Endothelial cell of umbilical vein (primary cell): ENCODE measurements around the gene C16orf86.

Source experiments
- EZH2 ChIP-seq: IDR thresholded peaks from 2 replicates; pipeline ENCODE4 v1.6.1; 2012; ENCODE audit warnings: borderline replicate concordance, low read depth, mild to moderate bottlenecking, moderate library complexity, low read length, inconsistent platforms; ENCODE audit not compliant: severe bottlenecking
- POLR2A ChIP-seq: IDR thresholded peaks from 2 replicates; pipeline ENCODE4 v1.6.1; 2012; ENCODE audit warnings: low read depth, mild to moderate bottlenecking, control low read depth, low read length
- TF ChIP-seq, protein P1 (sequence below), 2 donors: IDR thresholded peaks; 1 replicate in 1 of 2; 2 replicates in 1 of 2; pipeline ENCODE4 v1.5.1; 2011; ENCODE audit warnings: low read length in 2 of 2, mild to moderate bottlenecking in 2 of 2, moderate library complexity in 2 of 2, control low read depth in 1 of 2, inconsistent platforms in 1 of 2, low read depth in 1 of 2; ENCODE audit not compliant: insufficient read depth in 1 of 2; ENCODE audit errors: extremely low read depth in 1 of 2

- TF ChIP-seq, protein P1, sequence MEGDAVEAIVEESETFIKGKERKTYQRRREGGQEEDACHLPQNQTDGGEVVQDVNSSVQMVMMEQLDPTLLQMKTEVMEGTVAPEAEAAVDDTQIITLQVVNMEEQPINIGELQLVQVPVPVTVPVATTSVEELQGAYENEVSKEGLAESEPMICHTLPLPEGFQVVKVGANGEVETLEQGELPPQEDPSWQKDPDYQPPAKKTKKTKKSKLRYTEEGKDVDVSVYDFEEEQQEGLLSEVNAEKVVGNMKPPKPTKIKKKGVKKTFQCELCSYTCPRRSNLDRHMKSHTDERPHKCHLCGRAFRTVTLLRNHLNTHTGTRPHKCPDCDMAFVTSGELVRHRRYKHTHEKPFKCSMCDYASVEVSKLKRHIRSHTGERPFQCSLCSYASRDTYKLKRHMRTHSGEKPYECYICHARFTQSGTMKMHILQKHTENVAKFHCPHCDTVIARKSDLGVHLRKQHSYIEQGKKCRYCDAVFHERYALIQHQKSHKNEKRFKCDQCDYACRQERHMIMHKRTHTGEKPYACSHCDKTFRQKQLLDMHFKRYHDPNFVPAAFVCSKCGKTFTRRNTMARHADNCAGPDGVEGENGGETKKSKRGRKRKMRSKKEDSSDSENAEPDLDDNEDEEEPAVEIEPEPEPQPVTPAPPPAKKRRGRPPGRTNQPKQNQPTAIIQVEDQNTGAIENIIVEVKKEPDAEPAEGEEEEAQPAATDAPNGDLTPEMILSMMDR (IDR thresholded peaks at IDR 0.05; ENCODE audit: extremely low read depth in 1 of 2, insufficient read depth in 1 of 2, low read depth in 1 of 2, low read length in 2 of 2), result peak; percentile 85 to 98
- TF ChIP-seq EZH2, result no peak
- no peak for TF ChIP-seq POLR2A
These were observed 1.3 kb downstream of the C16orf86 start for GRCh38 chr16:67667817-67668494.
